Activated T-cell treated with anti-CD3 and anti-CD28 coated beads, Interleukin-2, amount 50 U/mL, for 48 hours (primary cell): ENCODE data around the gene SRCIN1.

Source experiments
- DNase-seq, 2 experiments: peaks; one replicate each; pipeline ENCODE4 v3.0.0-alpha.2; 2020

Gene SRCIN1

GRCh38 chr17:38617074-38617860, 11.5 kb upstream of the SRCIN1 start:
- no peak for DNase-seq

- DNase-seq, result no peak
Measured at GRCh38 chr17:38616361-38616760, 10.6 kb upstream of the SRCIN1 start.

- DNase-seq, result no peak
Measured at GRCh38 chr17:38613981-38614779, 8.4 kb upstream of the SRCIN1 start.

GRCh38 chr17:38613525-38613980, 7.8 kb upstream of the SRCIN1 start:
- DNase-seq, result no peak

- no peak for DNase-seq
Measured at GRCh38 chr17:38611872-38612376, 6.2 kb upstream of the SRCIN1 start.

- DNase-seq, result no peak
Measured at GRCh38 chr17:38611070-38611786, 5.5 kb upstream of the SRCIN1 start.

- DNase-seq, result no peak
Measured at GRCh38 chr17:38609280-38610031, 3.7 kb upstream of the SRCIN1 start.

GRCh38 chr17:38608648-38609047, 2.9 kb upstream of the SRCIN1 start:
- DNase-seq, result no peak

GRCh38 chr17:38606646-38607611, 1.2 kb upstream of the SRCIN1 start:
- DNase-seq, result no peak

GRCh38 chr17:38605411-38605840, 326 bp downstream of the SRCIN1 start:
- DNase-seq, result no peak

GRCh38 chr17:38604479-38605403, 1.0 kb downstream of the SRCIN1 start:
- peak in 1 of 2 experiments; percentile 57 for DNase-seq

- DNase-seq, result no peak
Measured at GRCh38 chr17:38603786-38604478, 1.8 kb downstream of the SRCIN1 start.

GRCh38 chr17:38602956-38603785, 2.6 kb downstream of the SRCIN1 start:
- DNase-seq, result no peak

GRCh38 chr17:38602453-38602852, 3.3 kb downstream of the SRCIN1 start:
- no peak for DNase-seq

- DNase-seq, result no peak
Measured at GRCh38 chr17:38601539-38602351, 4.0 kb downstream of the SRCIN1 start.

- no peak for DNase-seq
Measured at GRCh38 chr17:38600906-38601305, 4.8 kb downstream of the SRCIN1 start.

- DNase-seq, result no peak
Measured at GRCh38 chr17:38600416-38600815, 5.3 kb downstream of the SRCIN1 start.
